Kidney glomerular epithelial cell (primary cell): Measurements from ENCODE around the gene UQCR11.

ENCODE experiments used
- DNase-seq: peaks from one replicate; lab custom pipeline; 2025; lab: John Stamatoyannopoulos, UW

UQCR11 gene

DNA sequence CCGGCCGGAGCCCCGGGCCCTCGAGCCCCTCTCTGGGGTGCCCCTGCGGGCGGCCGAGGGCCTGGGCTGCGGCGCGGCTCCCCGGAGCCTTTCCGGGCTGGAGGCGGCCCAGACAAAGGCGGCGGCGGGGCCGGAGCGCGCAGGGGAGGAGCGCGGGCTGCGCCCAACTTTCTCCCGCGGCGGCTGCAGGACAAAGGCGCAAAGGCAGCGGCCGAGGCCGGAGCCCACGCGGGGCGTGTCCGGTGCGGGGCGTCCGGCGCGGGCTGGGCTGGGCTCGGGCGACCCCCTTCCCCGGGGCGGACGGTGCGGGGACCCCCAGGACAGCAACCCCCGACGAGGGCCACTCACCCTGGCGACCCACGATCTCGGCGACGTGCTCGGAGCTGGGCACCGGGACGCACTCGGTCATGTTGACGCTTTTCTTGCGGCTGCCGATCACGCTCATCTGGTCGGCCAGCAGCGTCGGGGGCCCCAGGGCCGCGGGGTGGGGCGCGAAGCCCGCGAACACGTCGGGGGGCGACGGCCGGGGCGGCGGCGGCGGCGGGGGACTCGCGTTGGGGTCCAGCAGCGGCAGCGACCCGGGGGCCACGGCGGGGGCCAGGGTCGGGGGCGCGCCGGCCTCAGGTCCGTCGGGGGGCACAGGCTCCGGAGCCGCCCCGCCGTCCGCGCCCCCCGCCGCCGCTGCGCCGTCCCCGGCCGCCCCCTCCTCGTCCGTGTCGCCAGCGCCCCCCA is 38.0 kb downstream of the UQCR11 start:
- no peak for DNase-seq

GRCh38 chr19:1566392-1567115 is 38.7 kb downstream of the UQCR11 start:
- DNase-seq: peak; percentile 76

GRCh38 chr19:1563251-1563650 is 42.0 kb downstream of the UQCR11 start:
- no peak for DNase-seq

DNA sequence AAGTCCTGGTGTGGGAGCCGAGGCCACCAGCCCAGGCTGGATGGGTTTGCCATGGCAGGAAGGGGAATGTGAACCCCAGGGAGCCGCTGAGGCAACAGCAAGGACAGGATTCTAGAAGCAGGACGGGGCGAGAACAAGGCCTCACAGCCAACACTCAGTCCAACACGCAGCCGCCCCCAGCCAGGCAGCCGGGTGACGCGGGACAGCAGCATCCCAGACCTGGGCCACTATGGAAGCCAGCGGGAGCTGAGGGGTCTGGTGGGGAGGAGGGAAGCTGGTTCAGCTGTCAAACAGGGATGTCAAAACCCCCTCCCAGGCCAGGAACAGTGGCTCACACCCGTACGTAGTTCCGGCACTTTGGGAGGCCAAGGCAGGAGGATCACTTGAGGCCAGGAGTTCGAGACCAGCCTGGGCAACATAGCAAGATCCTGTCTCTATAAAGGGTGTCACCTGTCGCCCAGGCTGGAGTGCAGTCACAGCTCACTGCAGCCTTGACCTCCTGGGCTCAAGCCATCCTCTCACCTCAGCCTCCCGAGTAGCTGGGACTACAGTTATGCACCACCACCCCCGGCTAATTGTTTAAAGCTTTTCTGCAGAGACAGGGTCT is 43.9 kb downstream of the UQCR11 start:
- DNase-seq: no peak

GRCh38 chr19:1560286-1560882 is 44.9 kb downstream of the UQCR11 start:
- DNase-seq: no peak

DNA sequence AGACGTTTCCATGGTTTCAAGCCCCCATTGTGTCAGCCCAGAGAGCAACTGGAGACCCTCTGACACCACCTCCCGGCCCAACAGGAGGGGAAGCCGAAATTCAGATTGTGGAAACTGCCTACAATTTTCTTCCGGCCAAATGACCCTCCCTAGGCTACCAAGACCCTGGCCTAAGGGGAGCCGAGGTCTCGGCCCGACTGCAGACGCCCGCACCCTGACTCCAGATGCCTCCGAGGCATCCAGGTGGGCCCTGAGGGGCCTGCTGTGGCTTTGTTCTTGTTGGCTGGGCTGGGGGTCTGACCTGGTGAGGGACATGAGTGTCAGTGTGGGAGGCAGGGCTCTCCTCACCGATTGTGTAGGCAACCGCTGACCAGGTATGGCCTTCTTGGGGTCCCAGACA is 46.7 kb downstream of the UQCR11 start:
- DNase-seq: no peak

GRCh38 chr19:1556390-1557070 is 48.7 kb downstream of the UQCR11 start:
- DNase-seq: no peak

GRCh38 chr19:1555487-1556389 is 49.5 kb downstream of the UQCR11 start:
- no peak for DNase-seq

DNA sequence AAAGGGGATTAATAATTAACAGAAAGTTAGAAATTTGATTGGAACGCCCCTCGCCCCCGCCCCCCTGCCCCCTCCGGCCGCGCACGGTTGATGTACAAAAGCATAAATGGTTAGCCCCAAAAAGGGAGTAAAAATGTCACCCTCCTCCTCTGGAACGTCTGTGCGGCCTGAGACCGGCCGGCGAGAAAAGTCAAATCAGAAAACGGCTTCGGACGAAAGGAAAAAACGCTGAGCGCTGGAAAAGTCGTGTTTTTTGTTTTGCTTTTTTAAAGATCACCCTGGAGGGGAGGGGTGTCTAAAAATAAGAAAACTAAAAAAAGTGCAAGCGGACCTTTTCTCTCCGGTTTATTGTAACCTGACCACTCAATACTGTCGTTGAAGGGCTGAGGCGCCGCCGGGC is 50.3 kb downstream of the UQCR11 start:
- no peak for DNase-seq

DNA sequence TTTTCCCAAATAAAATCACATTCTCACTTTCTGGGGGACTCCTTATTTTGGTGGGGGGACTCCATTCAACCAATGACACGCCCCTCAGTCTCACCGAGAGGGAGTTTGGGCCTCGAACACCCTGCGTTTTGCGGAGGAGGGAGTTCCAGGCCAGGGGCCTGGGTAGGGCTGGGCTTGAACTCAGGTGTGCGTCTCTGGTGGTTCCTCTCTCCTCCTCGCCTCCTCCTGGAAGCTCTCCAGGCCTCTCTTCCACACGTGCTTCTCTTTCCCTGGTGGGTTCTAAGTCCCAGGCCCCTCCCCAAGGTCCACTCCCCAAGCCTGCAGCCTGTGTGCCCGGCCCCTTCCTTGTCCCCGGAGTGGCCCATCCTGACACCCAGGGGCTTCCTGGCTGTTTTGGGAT is 51.8 kb downstream of the UQCR11 start:
- no peak for DNase-seq

DNA sequence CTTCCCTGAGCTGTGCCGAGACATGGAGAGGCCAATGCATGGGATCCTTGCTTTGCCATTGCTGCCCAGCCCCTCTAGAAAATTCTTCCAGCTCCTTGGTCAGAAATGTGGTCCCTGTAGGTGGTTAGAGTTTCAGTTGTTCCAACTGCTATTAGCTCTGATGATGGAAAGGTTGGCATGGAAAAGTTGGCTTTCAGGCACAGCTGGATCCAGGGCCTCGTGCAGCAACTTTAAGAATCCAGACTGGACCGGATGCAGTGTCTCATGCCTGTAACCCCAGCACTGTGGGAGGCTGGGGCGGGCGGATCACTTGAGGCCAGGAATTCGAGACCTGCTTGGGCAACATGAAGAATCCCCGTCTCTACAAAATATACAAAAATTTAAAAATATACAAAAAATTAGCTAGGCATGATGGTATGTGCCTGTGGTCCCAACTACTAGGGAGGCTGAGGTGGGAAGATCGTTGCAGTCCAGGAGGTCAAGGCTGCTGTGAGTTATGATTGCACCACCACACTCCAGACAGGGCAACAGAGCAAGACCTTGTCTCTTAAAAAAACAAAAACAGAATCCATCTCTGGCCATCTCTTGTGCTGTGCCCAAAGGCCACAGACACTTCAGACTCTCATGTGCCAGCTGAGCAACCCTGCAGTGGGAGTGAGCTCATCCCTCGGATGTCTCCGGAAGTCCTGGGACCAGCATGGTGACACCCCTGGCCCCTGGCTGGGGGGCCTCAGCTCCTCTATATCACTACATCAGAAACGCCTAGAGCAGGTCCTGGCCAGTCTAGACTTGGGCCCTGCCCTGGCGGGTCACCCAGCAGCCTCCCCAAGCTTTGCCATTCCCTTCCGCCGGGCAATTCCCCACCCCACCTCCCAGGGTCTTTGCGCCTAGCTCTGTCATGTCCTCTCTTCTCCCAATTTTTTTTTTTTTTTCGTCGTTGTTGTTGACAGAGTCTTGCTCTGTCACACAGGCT is 53.9 kb downstream of the UQCR11 start:
- no peak for DNase-seq

- DNase-seq: no peak
These were observed 55.8 kb downstream of the UQCR11 start for GRCh38 chr19:1549332-1549945.
